K562 (cell line): ENCODE measurements around the gene TMSB4X. TPM values are rescaled to one million over a fixed set of nuclear protein-coding genes. Genes with fewer than 3 reads are reported as not detected.

ENCODE experiments used
- ATAC-seq: fragments of 200-7000 bp; cut with Tn5 transposase; 3 replicates; pipeline ENCODE4 v1.9.1; 2020; ENCODE audit warnings: moderate library complexity
- BruUV-seq: library from RNA; stranded (reverse); fragments of 400-500 nt; replicated peaks from 2 replicates; lab custom pipeline; 2021; lab: Mats Ljungman, UMichigan
- CTCF ChIA-PET: fragments of 300-600 bp; formaldehyde crosslinking; extraction: SDS; loops from one replicate; lab custom pipeline; 2021; ENCODE audit warnings: low intra/inter-chr PET ratio; lab: Yijun Ruan, JAX
- POLR2A ChIA-PET: fragments of 300-600, 350-650 bp; sonication (Branson Sonifier 250); formaldehyde crosslinking; extraction: SDS; loops from one replicate; lab custom pipeline; 2021; ENCODE audit warnings: antibody characterized with exemption, inconsistent platforms; lab: Yijun Ruan, JAX
- DNase-seq, 4 experiments: peaks; one replicate each; pipeline versions ENCODE4 v3.0.0 to v3.0.0-alpha.2; 2011 to 2018; ENCODE audit warnings: low spot score in 3 of 4, mixed read lengths in 3 of 4; ENCODE audit errors: extremely low read depth in 1 of 4
- FAIRE-seq: peaks from 2 replicates; lab custom pipeline; 2011; peaks lifted over from hg19 to GRCh38; lab: Jason Lieb, UNC
- H2AFZ ChIP-seq: 2 replicates; pipeline ENCODE4 v1.6.0; 2011; ENCODE audit warnings: low read depth, low read length, control low read depth, inconsistent platforms
- H3K27ac ChIP-seq: fragments of 200-600 bp; 3 replicates; pipeline ENCODE4 v1.8.0; 2011; ENCODE audit warnings: low read depth, mild to moderate bottlenecking, control low read depth, inconsistent platforms, low read length, moderate library complexity, mixed read lengths; ENCODE audit errors: extremely low read depth
- H3K27me3 ChIP-seq, 2 experiments: fragments of 300-600 bp in 1 of 2; 2 replicates in 1 of 2; 3 replicates in 1 of 2; pipeline versions ENCODE4 v1.6.0 to v1.8.0; 2011; ENCODE audit warnings: inconsistent platforms in 2 of 2, low read length in 2 of 2, mild to moderate bottlenecking in 1 of 2, mixed read lengths in 1 of 2, moderate library complexity in 1 of 2; ENCODE audit not compliant: control insufficient read depth in 2 of 2, insufficient read depth in 2 of 2
- H3K36me3 ChIP-seq: fragments of 300-600 bp; 3 replicates; pipeline ENCODE4 v1.8.0; 2011; ENCODE audit warnings: mild to moderate bottlenecking, low read length, inconsistent platforms; ENCODE audit not compliant: control insufficient read depth, insufficient read depth
- H3K4me1 ChIP-seq, 2 experiments: fragments of 200-600 bp in 1 of 2; replicated peaks in 1 of 2; 2 replicates in 1 of 2; 3 replicates in 1 of 2; pipeline versions ENCODE4 v1.5.1 to v1.8.0; 2011; ENCODE audit warnings: inconsistent platforms in 2 of 2, low read length in 2 of 2, mild to moderate bottlenecking in 1 of 2, mixed read lengths in 1 of 2, moderate library complexity in 1 of 2; ENCODE audit not compliant: control insufficient read depth in 2 of 2, insufficient read depth in 2 of 2
- H3K4me2 ChIP-seq: 2 replicates; pipeline ENCODE4 v1.6.1; 2011; ENCODE audit warnings: low read length, control low read depth, inconsistent platforms, mixed read lengths; ENCODE audit not compliant: insufficient read depth
- H3K4me3 ChIP-seq: fragments of 200-600 bp; sonication (generic), shearing (Covaris generic); 2 replicates; pipeline ENCODE4 v1.5.1; 2016; ENCODE audit warnings: control low read depth, inconsistent platforms
- H3K79me2 ChIP-seq: fragments of 200-600 bp; 3 replicates; pipeline ENCODE4 v1.8.0; 2011; ENCODE audit warnings: low read length, inconsistent platforms; ENCODE audit not compliant: control insufficient read depth, insufficient read depth
- H3K9ac ChIP-seq, 2 experiments: 2 replicates each; pipeline versions ENCODE4 v1.6.0 to v1.6.1; 2011; ENCODE audit warnings: low read depth in 2 of 2, low read length in 2 of 2, control low read depth in 1 of 2, inconsistent platforms in 1 of 2, mild to moderate bottlenecking in 1 of 2, mixed read lengths in 1 of 2; ENCODE audit not compliant: insufficient read depth in 1 of 2
- H3K9me1 ChIP-seq: one replicate; pipeline ENCODE4 v1.6.0; 2011; ENCODE audit warnings: inconsistent platforms, mild to moderate bottlenecking, low read length, moderate library complexity; ENCODE audit not compliant: control insufficient read depth, insufficient read depth
- H3K9me3 ChIP-seq: replicated peaks from 2 replicates; pipeline ENCODE4 v1.5.1; 2011; ENCODE audit warnings: low read depth, low read length, inconsistent platforms; ENCODE audit not compliant: control insufficient read depth, insufficient read depth
- H4K20me1 ChIP-seq: replicated peaks from 2 replicates; pipeline ENCODE4 v1.6.1; 2011; ENCODE audit warnings: low read length, inconsistent platforms, mixed read lengths; ENCODE audit not compliant: control insufficient read depth, insufficient read depth
- CEBPG ChIP-seq, 3 experiments: fragments of 200-800 bp in 1 of 3; sonication (Bioruptor generic) in 1 of 3; sonication (generic) in 1 of 3; formaldehyde crosslinking in 1 of 3; IDR thresholded peaks in 2 of 3; conservative IDR thresholded peaks in 1 of 3; 2 replicates each; pipeline versions ENCODE4 v1.6.1 to v1.8.0; 2016 to 2022; ENCODE audit warnings: missing compliant biosample characterization in 2 of 3, missing genetic modification characterization in 2 of 3, mild to moderate bottlenecking in 1 of 3, missing genetic modification reagents in 1 of 3
- EP300 ChIP-seq: IDR thresholded peaks from 2 replicates; pipeline ENCODE4 v1.6.1; 2012; ENCODE audit warnings: low read length, improper control_type of control experiment
- ETS2 ChIP-seq: IDR thresholded peaks from 2 replicates; pipeline ENCODE4 v1.6.1; 2016; ENCODE audit warnings: borderline replicate concordance, missing genetic modification characterization, mild to moderate bottlenecking, moderate library complexity, missing compliant biosample characterization; ENCODE audit not compliant: poor library complexity, severe bottlenecking
- HDAC8 ChIP-seq: fragments of 450-650 bp; IDR thresholded peaks from 2 replicates; pipeline ENCODE4 v1.6.1; 2016; ENCODE audit warnings: mild to moderate bottlenecking, missing genetic modification characterization, moderate library complexity, missing compliant biosample characterization
- MBD2 ChIP-seq: sonication (generic); IDR thresholded peaks from 2 replicates; pipeline ENCODE4 v1.6.1; 2016; ENCODE audit warnings: low read depth, borderline replicate concordance
- NR2F6 ChIP-seq: fragments of 450-650 bp; formaldehyde crosslinking; IDR thresholded peaks from 2 replicates; pipeline ENCODE4 v1.4.0; 2020; ENCODE audit warnings: mild to moderate bottlenecking
- PRPF4 ChIP-seq: fragments of 200-400 bp; formaldehyde crosslinking; IDR thresholded peaks from one replicate; pipeline ENCODE4 v1.6.1; 2017; ENCODE audit warnings: low read length, low read depth, mild to moderate bottlenecking; ENCODE audit not compliant: insufficient read depth, poor library complexity, severe bottlenecking
- XRCC5 ChIP-seq: fragments of 200-400 bp; formaldehyde crosslinking; IDR thresholded peaks from 2 replicates; pipeline ENCODE4 v1.6.1; 2017; ENCODE audit warnings: low read depth, mild to moderate bottlenecking, low read length
- YY1 ChIP-seq, 3 experiments: IDR thresholded peaks; 2 replicates each; pipeline ENCODE4 v1.6.1; 2011; ENCODE audit warnings: low read length in 2 of 3, mild to moderate bottlenecking in 2 of 3, moderate library complexity in 2 of 3, borderline replicate concordance in 1 of 3, control low read depth in 1 of 3, low read depth in 1 of 3; ENCODE audit not compliant: insufficient read depth in 3 of 3, insufficient replicate concordance in 2 of 3, control insufficient read depth in 1 of 3, insufficient read length in 1 of 3; ENCODE audit errors: extremely low read depth in 1 of 3
- ZNF197 ChIP-seq: fragments of 200-800 bp; sonication (Bioruptor generic); IDR thresholded peaks from 2 replicates; pipeline ENCODE4 v1.6.1; 2016; ENCODE audit warnings: low read depth, missing genetic modification characterization, missing compliant biosample characterization
- ZNF3 ChIP-seq: fragments of 250-450 bp; sonication (Bioruptor Pico); IDR thresholded peaks from 2 replicates; pipeline ENCODE4 v1.5.0; 2021; ENCODE audit warnings: mild to moderate bottlenecking, moderate library complexity
- ZNF584 ChIP-seq: fragments of 200-800 bp; sonication (Bioruptor generic); IDR thresholded peaks from 2 replicates; pipeline ENCODE4 v1.6.1; 2016; ENCODE audit warnings: low read depth, mild to moderate bottlenecking, missing genetic modification characterization, missing compliant biosample characterization
- WGBS: fragments of 100-300 bp; shearing (Covaris generic); methylation state at CpG from one replicate; pipeline ENCODE4 v1.1.6; 2016; ENCODE audit warnings: low coverage, mixed read lengths; ENCODE audit not compliant: insufficient coverage; ENCODE audit errors: missing lambda C conversion rate; 5-methylcytosine and 5-hydroxymethylcytosine counted together
- in situ Hi-C: fragments of 300-500 bp; cut with MboI; formaldehyde crosslinking; loops from 4 replicates; pipeline ENCODE4 v1.15.0; 2018; ENCODE audit warnings: inconsistent platforms, mixed read lengths
- intact Hi-C: fragments of 100-400 bp; cut with micrococcal nuclease; formaldehyde crosslinking; loops from 2 replicates; pipeline ENCODE4 v1.14.2; 2022
- polyA plus RNA-seq, 8 experiments: library from polyadenylated mRNA; depleted of rRNA in 4 of 8; stranded (reverse) in 5 of 8; unstranded in 3 of 8; fragments of >200 nt; fragmentation: Nextera tagmentation in 2 of 8; fragmentation: Illumina TruSeq in 1 of 8; extraction: Ambion mirVana in 2 of 8; extraction: Trizol in 1 of 8; gene quantifications; 2 replicates each; pipeline versions ENCODE4 v1.2.1 to v1.2.3, GENCODE V29; 2011 to 2014; ENCODE audit warnings: inconsistent platforms in 1 of 8, missing spikeins in 1 of 8
- total RNA-seq, 7 experiments: library from RNA; depleted of rRNA in 6 of 7; stranded (reverse); fragments of >200 nt in 6 of 7; fragmentation: Illumina TruSeq in 2 of 7; extraction: Trizol in 2 of 7; gene quantifications; 2 replicates each; pipeline versions ENCODE4 v1.2.1 to v1.2.3, GENCODE V29; 2011 to 2021; ENCODE audit warnings: low replicate concordance in 1 of 7
- TF ChIP-seq, protein P1 (sequence below): fragments of 450-650 bp; IDR thresholded peaks from 2 replicates; pipeline ENCODE4 v1.6.1; 2016
- TF ChIP-seq, protein P2 (sequence below), 3 experiments: IDR thresholded peaks in 2 of 3; conservative IDR thresholded peaks in 1 of 3; 2 replicates each; pipeline ENCODE4 v1.5.1; 2011 to 2012; ENCODE audit warnings: low read length in 3 of 3, mild to moderate bottlenecking in 3 of 3, control low read depth in 2 of 3, improper control_type of control experiment in 1 of 3, inconsistent platforms in 1 of 3, low read depth in 1 of 3, mixed read lengths in 1 of 3, moderate library complexity in 1 of 3; ENCODE audit not compliant: insufficient read depth in 2 of 3
- TF ChIP-seq, protein P3 (sequence below): sonication (generic); formaldehyde crosslinking; IDR thresholded peaks from 2 replicates; pipeline ENCODE4 v1.8.0; 2022; ENCODE audit warnings: missing genetic modification reagents, mild to moderate bottlenecking, moderate library complexity, borderline replicate concordance

TMSB4X gene
- total and polyA plus RNA-seq, 9 of the 15 experiments (the other 6 are each of a cell fraction or from before 2014, with no cell fraction given), result 1,035 to 2,035 (median 1,529) TPM

DNA sequence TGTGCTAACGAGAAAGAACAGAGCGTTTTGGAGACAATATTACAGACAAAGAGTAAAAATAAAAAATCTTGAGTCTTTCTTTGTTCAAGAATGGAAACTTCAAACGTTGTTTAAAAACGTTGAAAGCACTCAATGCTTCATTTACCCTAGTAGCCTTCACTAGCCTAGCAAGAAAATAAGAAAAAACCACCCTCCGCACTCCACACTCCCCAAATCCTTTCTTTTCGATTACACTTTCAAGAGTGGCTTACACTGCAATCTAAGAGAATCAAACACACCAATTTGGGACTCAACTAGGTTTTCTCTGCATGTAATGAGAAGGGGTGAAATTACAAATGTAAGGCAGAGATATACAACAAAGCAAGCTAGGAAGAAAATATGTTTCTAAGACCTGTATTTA, 4.7 kb downstream of the TMSB4X start:
- Histone ChIP-seq H3K9me3 (no peaks in the 10 kb centered on the region), H3K79me2 (peaks cover 39% of the 10 kb centered on the region), H3K9me1 (no peaks in the 10 kb centered on the region), H3K4me1 (peaks cover 0 to 22% of the 10 kb centered on the region in 2 experiments; a peak in 4 of 5 replicates), H3K27me3 (no peaks in the 10 kb centered on the region), H3K36me3 (peaks cover 12% of the 10 kb centered on the region; the same call in 2 of the 3 replicates), H3K4me2 (no peak overlapping the region), H2AFZ (0 out of 2 replicates have a peak overlapping the region, but pooled peaks have one; percentile 44), H4K20me1 (peaks cover 6% of the 10 kb centered on the region; the same call in 1 of the 2 replicates), H3K9ac (no peak overlapping the region; a peak in 1 of 4 replicates), H3K4me3 (no peak overlapping the region), H3K27ac (no peak overlapping the region)
- no TSS peak for BruUV-seq
- POLR2A ChIA-PET, result no interaction called here
- intact Hi-C loops (loop anchor here (5.0 kb wide), 2 partner anchors 123 to 313 kb away; no protein-coding TSS in a partner anchor), in situ Hi-C loops (no loop called here)
- WGBS, result 38% methylated on average over 6 of the region's 6 CpGs
- ATAC-seq, result no peak
- no peak for DNase-seq
- FAIRE-seq, result no peak
- CTCF ChIA-PET, result no interaction called here
- TF ChIP-seq NR2F6 (CRISPR knock-in tag) (no peak), ZNF197 (no peak), CEBPG (CRISPR knock-in tag; IDR thresholded peaks at IDR 0.05) (no peak), CEBPG (tag; conservative IDR thresholded peaks at IDR 0.05 in 1 of 2, IDR thresholded peaks at IDR 0.05 in 1 of 2) (no peak), YY1 (IDR thresholded peaks at IDR 0.05; ENCODE audit: borderline replicate concordance in 1 of 3, control insufficient read depth in 1 of 3, extremely low read depth in 1 of 3, insufficient read depth in 3 of 3, insufficient read length in 1 of 3, insufficient replicate concordance in 2 of 3, low read depth in 1 of 3, low read length in 2 of 3) (no peak), EP300 (no peak), MBD2 (no peak), ETS2 (tag) (no peak), XRCC5 (no peak), ZNF584 (CRISPR knock-in tag) (no peak), PRPF4 (no peak), HDAC8 (tag) (no peak), ZNF3 (CRISPR knock-in tag) (no peak)
- TF ChIP-seq, protein P1, sequence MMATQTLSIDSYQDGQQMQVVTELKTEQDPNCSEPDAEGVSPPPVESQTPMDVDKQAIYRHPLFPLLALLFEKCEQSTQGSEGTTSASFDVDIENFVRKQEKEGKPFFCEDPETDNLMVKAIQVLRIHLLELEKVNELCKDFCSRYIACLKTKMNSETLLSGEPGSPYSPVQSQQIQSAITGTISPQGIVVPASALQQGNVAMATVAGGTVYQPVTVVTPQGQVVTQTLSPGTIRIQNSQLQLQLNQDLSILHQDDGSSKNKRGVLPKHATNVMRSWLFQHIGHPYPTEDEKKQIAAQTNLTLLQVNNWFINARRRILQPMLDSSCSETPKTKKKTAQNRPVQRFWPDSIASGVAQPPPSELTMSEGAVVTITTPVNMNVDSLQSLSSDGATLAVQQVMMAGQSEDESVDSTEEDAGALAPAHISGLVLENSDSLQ, result no peak
- TF ChIP-seq, protein P2, sequence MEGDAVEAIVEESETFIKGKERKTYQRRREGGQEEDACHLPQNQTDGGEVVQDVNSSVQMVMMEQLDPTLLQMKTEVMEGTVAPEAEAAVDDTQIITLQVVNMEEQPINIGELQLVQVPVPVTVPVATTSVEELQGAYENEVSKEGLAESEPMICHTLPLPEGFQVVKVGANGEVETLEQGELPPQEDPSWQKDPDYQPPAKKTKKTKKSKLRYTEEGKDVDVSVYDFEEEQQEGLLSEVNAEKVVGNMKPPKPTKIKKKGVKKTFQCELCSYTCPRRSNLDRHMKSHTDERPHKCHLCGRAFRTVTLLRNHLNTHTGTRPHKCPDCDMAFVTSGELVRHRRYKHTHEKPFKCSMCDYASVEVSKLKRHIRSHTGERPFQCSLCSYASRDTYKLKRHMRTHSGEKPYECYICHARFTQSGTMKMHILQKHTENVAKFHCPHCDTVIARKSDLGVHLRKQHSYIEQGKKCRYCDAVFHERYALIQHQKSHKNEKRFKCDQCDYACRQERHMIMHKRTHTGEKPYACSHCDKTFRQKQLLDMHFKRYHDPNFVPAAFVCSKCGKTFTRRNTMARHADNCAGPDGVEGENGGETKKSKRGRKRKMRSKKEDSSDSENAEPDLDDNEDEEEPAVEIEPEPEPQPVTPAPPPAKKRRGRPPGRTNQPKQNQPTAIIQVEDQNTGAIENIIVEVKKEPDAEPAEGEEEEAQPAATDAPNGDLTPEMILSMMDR (IDR thresholded peaks at IDR 0.05 in 2 of 3, conservative IDR thresholded peaks at IDR 0.05 in 1 of 3; ENCODE audit: insufficient read depth in 2 of 3, low read depth in 1 of 3, low read length in 3 of 3), result no peak
- TF ChIP-seq, protein P3, sequence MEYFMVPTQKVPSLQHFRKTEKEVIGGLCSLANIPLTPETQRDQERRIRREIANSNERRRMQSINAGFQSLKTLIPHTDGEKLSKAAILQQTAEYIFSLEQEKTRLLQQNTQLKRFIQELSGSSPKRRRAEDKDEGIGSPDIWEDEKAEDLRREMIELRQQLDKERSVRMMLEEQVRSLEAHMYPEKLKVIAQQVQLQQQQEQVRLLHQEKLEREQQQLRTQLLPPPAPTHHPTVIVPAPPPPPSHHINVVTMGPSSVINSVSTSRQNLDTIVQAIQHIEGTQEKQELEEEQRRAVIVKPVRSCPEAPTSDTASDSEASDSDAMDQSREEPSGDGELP (CRISPR knock-in tag), result no peak
